GF-D8 (cell line): Measurements from ENCODE around the gene RERE.
A peak's percentile ranks its signal among the peaks of the same experiment; 100 is the strongest.
"Not testable (repeated sequence)": the region's sequence is repeated elsewhere in the genome, so short reads cannot be mapped to it uniquely, and the experiment has no call there.

Source experiments
- DNase-seq: peaks from one replicate; lab custom pipeline; 2025; lab: John Stamatoyannopoulos, UW

The RERE gene

GRCh38 chr1:8602471-8603219 is 214.8 kb downstream of the RERE start:
- DNase-seq = no peak

- no peak for DNase-seq
Measured at GRCh38 chr1:8600336-8600735, 217.1 kb downstream of the RERE start.

GRCh38 chr1:8599646-8600212 is 217.7 kb downstream of the RERE start:
- DNase-seq = no peak

- DNase-seq = no peak
Measured at GRCh38 chr1:8598783-8599182, 218.7 kb downstream of the RERE start.

- no peak for DNase-seq
Measured at GRCh38 chr1:8598060-8598724, 219.2 kb downstream of the RERE start.

GRCh38 chr1:8597455-8597854 is 220.0 kb downstream of the RERE start:
- DNase-seq = no peak

GRCh38 chr1:8595941-8596340 is 221.5 kb downstream of the RERE start:
- no peak for DNase-seq

GRCh38 chr1:8595332-8595731 is 222.1 kb downstream of the RERE start:
- DNase-seq = no peak

- DNase-seq = not testable (repeated sequence)
Measured at GRCh38 chr1:8593292-8593691, 224.1 kb downstream of the RERE start.

GRCh38 chr1:8591569-8591968 is 225.9 kb downstream of the RERE start:
- DNase-seq = no peak

- no peak for DNase-seq
Measured at GRCh38 chr1:8590721-8591351, 226.6 kb downstream of the RERE start.

GRCh38 chr1:8589571-8589970 is 227.9 kb downstream of the RERE start:
- no peak for DNase-seq

GRCh38 chr1:8587784-8588183 is 229.7 kb downstream of the RERE start:
- DNase-seq = no peak

- no peak for DNase-seq
Measured at GRCh38 chr1:8586438-8586837, 231.0 kb downstream of the RERE start.

GRCh38 chr1:8584316-8584715 is 233.1 kb downstream of the RERE start:
- DNase-seq = no peak

GRCh38 chr1:8583031-8583430 is 234.4 kb downstream of the RERE start:
- no peak for DNase-seq

- DNase-seq = no peak
Measured at GRCh38 chr1:8580566-8580965, 236.9 kb downstream of the RERE start.

- DNase-seq = no peak
Measured at GRCh38 chr1:8578936-8579335, 238.5 kb downstream of the RERE start.

GRCh38 chr1:8578132-8578877 is 239.1 kb downstream of the RERE start:
- DNase-seq = no peak

GRCh38 chr1:8574985-8575384 is 242.5 kb downstream of the RERE start:
- no peak for DNase-seq

- DNase-seq = peak; percentile 8
Measured at GRCh38 chr1:8572106-8572505, 245.3 kb downstream of the RERE start.
